Activated T-cell treated with anti-CD3 and anti-CD28 coated beads, Interleukin-2, amount 50 U/mL, for 4 hours (primary cell): Measurements from ENCODE around the gene CXADR. TPM values are rescaled to one million over a fixed set of nuclear protein-coding genes. Genes with fewer than 3 reads are reported as not detected.

Experiments used
- ATAC-seq, 2 donors: fragments of 200-7000 bp; cut with Tn5 transposase; one replicate each; pipeline ENCODE4 v1.10.0; 2021
- DNase-seq: peaks from one replicate; pipeline ENCODE4 v3.0.0-alpha.2; 2020
- H3K27me3 Mint-ChIP-seq: one replicate; pipeline ENCODE4 v1.8.0; 2021; ENCODE audit warnings: low read depth, mixed read lengths
- H3K36me3 Mint-ChIP-seq: one replicate; pipeline ENCODE4 v1.8.0; 2022; ENCODE audit warnings: mixed read lengths; ENCODE audit not compliant: insufficient read depth
- H3K4me1 Mint-ChIP-seq: one replicate; pipeline ENCODE4 v1.8.0; 2021; ENCODE audit warnings: low read depth, mixed read lengths
- H3K4me3 Mint-ChIP-seq: one replicate; pipeline ENCODE4 v1.8.0; 2021; ENCODE audit warnings: mild to moderate bottlenecking, moderate library complexity, mixed read lengths
- H3K9me3 Mint-ChIP-seq: one replicate; pipeline ENCODE4 v1.8.0; 2021; ENCODE audit warnings: mixed read lengths
- total RNA-seq, 3 donors: library from RNA; stranded (reverse); gene quantifications; one replicate each; pipeline ENCODE4 v1.2.1, GENCODE V29; 2021

CXADR gene
- total RNA-seq, 3 donors from 2014 or later = 0.30 to 0.66 (median 0.63) TPM

DNA sequence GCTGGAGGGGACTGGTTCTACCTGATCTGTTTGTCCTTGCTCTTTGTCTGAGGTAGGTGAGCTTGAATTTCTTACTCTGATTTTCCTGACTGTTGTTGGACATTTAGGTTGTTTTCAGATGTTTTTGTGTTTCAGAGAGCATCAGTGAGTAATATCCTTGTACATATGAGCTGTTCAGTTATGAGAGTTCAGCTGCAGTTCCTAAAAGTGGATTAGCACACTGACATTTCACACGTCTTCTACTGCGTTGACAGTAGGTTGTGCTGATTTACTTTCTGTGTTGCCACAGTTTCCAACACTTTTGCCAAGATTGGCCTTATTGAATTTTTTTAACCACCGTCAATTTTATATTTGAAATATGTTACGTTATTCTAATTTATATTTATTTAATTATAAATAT lies 27.7 kb downstream of the CXADR start:
- no peaks in the 10 kb centered on the region for H3K36me3 Mint-ChIP-seq
- ATAC-seq = no peak
- no peaks in the 10 kb centered on the region for H3K9me3 Mint-ChIP-seq
- no peak for DNase-seq
- no peaks in the 10 kb centered on the region for H3K4me1 Mint-ChIP-seq
- H3K4me3 Mint-ChIP-seq = no peak overlapping the region
- H3K27me3 Mint-ChIP-seq = peaks cover 11% of the 10 kb centered on the region

DNA sequence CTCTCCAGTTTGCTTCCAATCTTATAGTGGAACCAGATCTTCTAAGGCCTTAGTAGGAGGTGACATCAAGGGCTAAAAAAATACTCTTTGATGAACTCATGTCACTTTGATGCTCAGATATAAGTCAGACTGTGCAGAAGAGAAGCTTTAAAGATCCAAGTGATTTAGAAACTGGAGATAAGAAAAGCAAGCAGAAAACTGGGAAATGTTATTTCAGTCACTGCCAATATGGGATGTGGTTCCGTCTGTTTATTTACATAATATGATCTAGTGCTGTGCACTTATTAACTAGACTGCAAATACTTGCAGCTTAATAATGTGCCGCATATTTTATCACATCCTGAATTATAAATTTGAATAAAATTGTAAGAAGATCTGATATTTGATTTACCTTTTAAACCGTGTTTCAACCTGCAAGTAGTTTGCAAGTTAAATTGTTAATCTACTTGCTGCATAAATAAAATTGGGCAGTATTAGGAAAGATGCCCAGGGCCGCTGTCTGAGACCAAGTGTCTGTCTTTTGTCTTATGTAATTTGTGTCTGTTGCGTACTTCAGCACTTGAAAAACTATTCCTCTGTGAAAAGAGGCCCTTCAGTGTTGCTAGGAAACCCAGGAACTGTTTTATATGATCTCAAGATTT lies 29.6 kb downstream of the CXADR start:
- H3K4me3 Mint-ChIP-seq = no peak overlapping the region
- no peaks in the 10 kb centered on the region for H3K9me3 Mint-ChIP-seq
- no peaks in the 10 kb centered on the region for H3K36me3 Mint-ChIP-seq
- ATAC-seq (no peak), DNase-seq (no peak)
- H3K27me3 Mint-ChIP-seq = peaks cover 15% of the 10 kb centered on the region
- no peaks in the 10 kb centered on the region for H3K4me1 Mint-ChIP-seq

DNA sequence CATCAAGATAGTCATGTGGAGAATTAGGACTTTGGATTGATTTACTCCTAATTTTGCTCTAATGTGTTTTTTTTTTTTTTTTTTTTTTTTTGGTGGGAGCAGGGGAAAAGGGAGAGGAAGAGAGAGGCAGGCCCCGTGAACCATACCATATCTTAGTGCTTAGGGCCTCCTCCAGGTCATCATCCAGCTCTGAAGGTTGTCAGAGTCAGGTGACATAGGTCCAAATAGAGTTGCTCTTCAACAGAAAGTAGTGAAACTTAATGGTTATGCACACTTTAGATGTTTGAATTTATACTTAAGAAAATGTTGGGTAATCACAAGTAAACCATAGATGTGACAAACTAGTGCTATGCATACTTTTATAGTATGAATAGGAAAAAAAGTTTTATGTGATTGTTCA lies 32.2 kb downstream of the CXADR start:
- no peak overlapping the region for H3K4me3 Mint-ChIP-seq
- no peaks in the 10 kb centered on the region for H3K36me3 Mint-ChIP-seq
- no peaks in the 10 kb centered on the region for H3K4me1 Mint-ChIP-seq
- no peak for ATAC-seq
- no peaks in the 10 kb centered on the region for H3K9me3 Mint-ChIP-seq
- peaks cover 7% of the 10 kb centered on the region for H3K27me3 Mint-ChIP-seq
- DNase-seq = no peak

- no peak overlapping the region for H3K4me3 Mint-ChIP-seq
- H3K9me3 Mint-ChIP-seq = no peaks in the 10 kb centered on the region
- DNase-seq (no peak), ATAC-seq (no peak)
- H3K27me3 Mint-ChIP-seq = peaks cover 4% of the 10 kb centered on the region
- no peaks in the 10 kb centered on the region for H3K36me3 Mint-ChIP-seq
- no peaks in the 10 kb centered on the region for H3K4me1 Mint-ChIP-seq
These were observed 35.4 kb downstream of the CXADR start for GRCh38 chr21:17548262-17548661.

- no peaks in the 10 kb centered on the region for H3K36me3 Mint-ChIP-seq
- no peak overlapping the region for H3K4me3 Mint-ChIP-seq
- peaks cover 4% of the 10 kb centered on the region for H3K27me3 Mint-ChIP-seq
- H3K9me3 Mint-ChIP-seq = no peaks in the 10 kb centered on the region
- ATAC-seq = no peak
- no peak for DNase-seq
- H3K4me1 Mint-ChIP-seq = no peaks in the 10 kb centered on the region
These were observed 37.9 kb downstream of the CXADR start for GRCh38 chr21:17550671-17551308.

- no peaks in the 10 kb centered on the region for H3K36me3 Mint-ChIP-seq
- ATAC-seq = no peak
- H3K9me3 Mint-ChIP-seq = no peaks in the 10 kb centered on the region
- no peaks in the 10 kb centered on the region for H3K4me1 Mint-ChIP-seq
- DNase-seq = no peak
- H3K4me3 Mint-ChIP-seq = no peak overlapping the region
- H3K27me3 Mint-ChIP-seq = no peaks in the 10 kb centered on the region
These were observed 39.6 kb downstream of the CXADR start for GRCh38 chr21:17552410-17552809.

DNA sequence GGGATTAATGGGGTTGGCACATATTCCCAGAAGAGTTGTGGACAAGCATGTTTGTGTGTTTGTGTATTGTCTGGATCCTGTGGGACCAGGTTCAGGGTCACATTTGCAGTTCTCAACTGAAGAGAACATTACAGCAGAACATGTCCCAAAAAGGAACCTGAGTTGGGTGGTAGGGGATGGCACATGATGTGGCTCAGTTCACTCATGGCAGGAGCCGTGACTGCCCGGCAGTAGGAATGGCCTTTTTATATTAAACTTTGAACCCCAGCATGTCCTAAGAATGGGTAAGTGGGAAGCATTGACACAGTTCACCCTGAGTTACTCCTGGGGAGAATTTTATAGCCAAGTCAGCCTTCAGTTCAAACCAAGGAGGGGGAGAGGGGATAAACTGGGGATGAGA lies 41.3 kb downstream of the CXADR start:
- H3K36me3 Mint-ChIP-seq = no peaks in the 10 kb centered on the region
- no peaks in the 10 kb centered on the region for H3K27me3 Mint-ChIP-seq
- no peak for ATAC-seq
- no peak overlapping the region for H3K4me3 Mint-ChIP-seq
- DNase-seq = no peak
- no peaks in the 10 kb centered on the region for H3K9me3 Mint-ChIP-seq
- H3K4me1 Mint-ChIP-seq = no peaks in the 10 kb centered on the region

GRCh38 chr21:17554679-17555465 lies 42.0 kb downstream of the CXADR start:
- Mint-ChIP-seq H3K27me3 (no peaks in the 10 kb centered on the region), H3K4me1 (no peaks in the 10 kb centered on the region), H3K4me3 (no peak overlapping the region), H3K36me3 (no peaks in the 10 kb centered on the region), H3K9me3 (no peaks in the 10 kb centered on the region)
- ATAC-seq (no peak), DNase-seq (no peak)

DNA sequence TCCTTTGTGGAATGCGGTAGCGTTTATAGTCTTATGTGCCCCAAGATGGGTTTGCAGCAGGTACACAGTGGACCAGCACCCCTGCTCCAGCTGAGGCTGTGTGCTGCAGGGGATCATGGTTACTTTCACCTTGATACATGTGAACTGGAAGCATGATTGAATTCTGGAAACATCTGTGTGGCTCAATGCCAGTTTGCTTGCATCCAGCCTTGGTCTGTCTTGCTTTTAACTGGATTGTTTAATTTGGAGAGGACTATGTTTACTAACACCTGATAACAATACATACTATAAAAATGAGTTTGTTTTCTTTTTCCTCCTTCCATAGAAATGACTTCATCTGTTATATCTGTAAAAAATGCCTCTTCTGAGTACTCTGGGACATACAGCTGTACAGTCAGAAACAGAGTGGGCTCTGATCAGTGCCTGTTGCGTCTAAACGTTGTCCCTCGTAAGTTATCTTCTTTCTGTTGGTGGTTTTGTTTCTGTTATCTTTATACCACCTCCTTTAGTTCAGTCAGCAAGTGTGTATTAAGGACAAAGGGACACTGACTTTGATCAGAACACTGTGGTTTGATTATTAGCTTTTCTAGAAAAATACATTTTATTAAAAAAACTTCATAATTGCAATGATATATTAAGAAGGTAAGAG lies 47.7 kb downstream of the CXADR start:
- no peaks in the 10 kb centered on the region for H3K36me3 Mint-ChIP-seq
- no peak overlapping the region for H3K4me3 Mint-ChIP-seq
- peaks cover 1% of the 10 kb centered on the region for H3K27me3 Mint-ChIP-seq
- DNase-seq (no peak), ATAC-seq (no peak)
- H3K9me3 Mint-ChIP-seq = no peaks in the 10 kb centered on the region
- H3K4me1 Mint-ChIP-seq = no peaks in the 10 kb centered on the region

- H3K4me1 Mint-ChIP-seq = no peaks in the 10 kb centered on the region
- H3K9me3 Mint-ChIP-seq = no peaks in the 10 kb centered on the region
- DNase-seq = no peak
- ATAC-seq = no peak
- H3K27me3 Mint-ChIP-seq = no peaks in the 10 kb centered on the region
- no peaks in the 10 kb centered on the region for H3K36me3 Mint-ChIP-seq
- H3K4me3 Mint-ChIP-seq = no peak overlapping the region
These were observed 57.9 kb downstream of the CXADR start for GRCh38 chr21:17570786-17571185.

DNA sequence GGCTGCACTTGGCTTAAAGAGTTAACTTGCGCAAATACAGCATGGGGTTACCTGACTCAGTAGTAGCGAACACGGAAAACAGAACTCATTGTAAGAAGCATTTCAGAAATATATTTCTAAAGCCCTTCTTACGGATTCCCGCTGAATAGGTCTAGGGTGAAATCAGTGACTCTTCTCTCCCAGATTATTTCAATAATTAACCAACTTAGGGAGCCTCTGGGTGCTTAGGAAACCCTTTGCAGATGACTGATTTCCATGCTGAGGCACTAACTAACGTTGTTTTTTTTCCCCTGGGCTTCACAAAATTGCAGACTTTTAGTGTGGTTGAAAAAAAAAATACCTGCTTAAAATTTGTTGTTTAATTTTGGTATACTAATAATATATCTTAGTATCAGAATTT lies 59.6 kb downstream of the CXADR start:
- Mint-ChIP-seq H3K4me3 (no peak overlapping the region), H3K9me3 (no peaks in the 10 kb centered on the region), H3K27me3 (no peaks in the 10 kb centered on the region), H3K36me3 (no peaks in the 10 kb centered on the region), H3K4me1 (no peaks in the 10 kb centered on the region)
- ATAC-seq = no peak
- DNase-seq = no peak

GRCh38 chr21:17575076-17575475 lies 62.2 kb downstream of the CXADR start:
- H3K27me3 Mint-ChIP-seq = no peaks in the 10 kb centered on the region
- no peaks in the 10 kb centered on the region for H3K4me1 Mint-ChIP-seq
- DNase-seq (no peak), ATAC-seq (no peak)
- no peaks in the 10 kb centered on the region for H3K36me3 Mint-ChIP-seq
- no peak overlapping the region for H3K4me3 Mint-ChIP-seq
- no peaks in the 10 kb centered on the region for H3K9me3 Mint-ChIP-seq

- Mint-ChIP-seq H3K27me3 (no peaks in the 10 kb centered on the region), H3K9me3 (no peaks in the 10 kb centered on the region), H3K4me1 (no peaks in the 10 kb centered on the region), H3K4me3 (no peak overlapping the region), H3K36me3 (no peaks in the 10 kb centered on the region)
- no peak for ATAC-seq
- DNase-seq = no peak
These were observed 63.4 kb downstream of the CXADR start for GRCh38 chr21:17576080-17576835.

DNA sequence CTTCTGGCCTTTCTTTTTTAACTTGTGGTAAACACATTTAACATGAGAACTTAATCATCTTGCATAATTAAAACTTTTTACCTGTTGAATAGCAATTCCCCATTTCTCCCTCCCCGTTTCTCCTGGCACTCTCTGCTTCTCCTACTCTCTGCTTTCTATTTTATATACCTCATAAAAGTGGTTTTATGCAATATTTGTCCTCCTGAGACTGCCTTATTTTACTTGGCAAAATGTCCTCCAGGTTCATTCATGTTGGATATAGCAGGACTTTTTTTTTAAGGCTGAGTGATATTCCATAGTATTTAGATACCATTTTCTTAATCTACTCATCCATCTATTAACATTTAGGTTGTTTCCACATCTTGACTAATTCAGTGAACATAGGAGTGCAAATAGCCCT lies 64.9 kb downstream of the CXADR start:
- DNase-seq (no peak), ATAC-seq (no peak)
- no peaks in the 10 kb centered on the region for H3K36me3 Mint-ChIP-seq
- H3K4me1 Mint-ChIP-seq = no peaks in the 10 kb centered on the region
- no peaks in the 10 kb centered on the region for H3K9me3 Mint-ChIP-seq
- no peaks in the 10 kb centered on the region for H3K27me3 Mint-ChIP-seq
- no peak overlapping the region for H3K4me3 Mint-ChIP-seq
